ENCODE results near the gene KCNC4.

DNA sequence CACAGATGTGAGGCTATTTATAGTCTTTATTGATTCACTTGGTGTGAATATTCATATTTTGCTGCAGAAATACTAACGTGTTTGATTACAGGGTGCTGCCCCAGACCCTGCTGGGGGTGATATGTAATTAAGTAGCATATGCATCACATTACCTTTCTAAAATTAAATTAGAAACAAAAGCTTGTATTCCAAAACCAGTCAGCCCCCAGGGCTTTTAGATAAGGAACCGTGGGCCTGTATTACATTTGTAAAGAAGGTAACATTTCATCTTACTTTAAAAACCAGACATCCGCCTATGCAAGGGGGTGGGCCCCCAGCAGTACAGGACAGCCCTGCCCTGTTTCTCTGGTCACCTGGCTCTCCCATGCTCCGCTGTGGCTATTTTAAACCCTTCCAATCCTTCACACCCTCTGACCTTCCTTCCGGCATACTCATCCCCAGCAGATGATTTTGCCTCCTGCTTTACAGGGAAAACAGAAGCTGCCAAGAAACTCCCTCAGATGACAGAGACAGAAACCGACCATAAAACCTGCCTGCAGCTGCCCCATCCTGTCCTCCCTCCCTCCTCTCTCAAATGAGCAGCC is 22.0 kb upstream of the KCNC4 start:
- TF ChIP-seq, protein P1, sequence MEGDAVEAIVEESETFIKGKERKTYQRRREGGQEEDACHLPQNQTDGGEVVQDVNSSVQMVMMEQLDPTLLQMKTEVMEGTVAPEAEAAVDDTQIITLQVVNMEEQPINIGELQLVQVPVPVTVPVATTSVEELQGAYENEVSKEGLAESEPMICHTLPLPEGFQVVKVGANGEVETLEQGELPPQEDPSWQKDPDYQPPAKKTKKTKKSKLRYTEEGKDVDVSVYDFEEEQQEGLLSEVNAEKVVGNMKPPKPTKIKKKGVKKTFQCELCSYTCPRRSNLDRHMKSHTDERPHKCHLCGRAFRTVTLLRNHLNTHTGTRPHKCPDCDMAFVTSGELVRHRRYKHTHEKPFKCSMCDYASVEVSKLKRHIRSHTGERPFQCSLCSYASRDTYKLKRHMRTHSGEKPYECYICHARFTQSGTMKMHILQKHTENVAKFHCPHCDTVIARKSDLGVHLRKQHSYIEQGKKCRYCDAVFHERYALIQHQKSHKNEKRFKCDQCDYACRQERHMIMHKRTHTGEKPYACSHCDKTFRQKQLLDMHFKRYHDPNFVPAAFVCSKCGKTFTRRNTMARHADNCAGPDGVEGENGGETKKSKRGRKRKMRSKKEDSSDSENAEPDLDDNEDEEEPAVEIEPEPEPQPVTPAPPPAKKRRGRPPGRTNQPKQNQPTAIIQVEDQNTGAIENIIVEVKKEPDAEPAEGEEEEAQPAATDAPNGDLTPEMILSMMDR (conservative IDR thresholded peaks at IDR 0.05 in 1 of 2, IDR thresholded peaks at IDR 0.05 in 1 of 2; ENCODE audit: low read depth in 1 of 2, low read length in 2 of 2) = no peak
- TF ChIP-seq EZH2 (IDR thresholded peaks at IDR 0.05; ENCODE audit: low read length, missing control alignments) = no peak
